GM21447 (cell line): ENCODE data around the gene TPO.

Experiments
- ATAC-seq: cut with Tn5 transposase; IDR thresholded peaks from one replicate; pipeline ENCODE4 v1.9.1; 2021; ENCODE audit not compliant: unreplicated experiment

The TPO gene

GRCh38 chr2:1518867-1519530, 105.7 kb downstream of the TPO start:
- ATAC-seq, result no peak

GRCh38 chr2:1521191-1521877, 108.1 kb downstream of the TPO start:
- no peak for ATAC-seq

- ATAC-seq, result no peak
These were observed 108.9 kb downstream of the TPO start for GRCh38 chr2:1521878-1522830.

- no peak for ATAC-seq
These were observed 114.1 kb downstream of the TPO start for GRCh38 chr2:1527153-1527992.

- ATAC-seq, result no peak
These were observed 115.2 kb downstream of the TPO start for GRCh38 chr2:1528273-1529064.

- no peak for ATAC-seq
These were observed 125.4 kb downstream of the TPO start for GRCh38 chr2:1538663-1539062.

- no peak for ATAC-seq
These were observed 126.2 kb downstream of the TPO start for GRCh38 chr2:1539441-1539840.

- ATAC-seq, result no peak
These were observed 126.7 kb downstream of the TPO start for GRCh38 chr2:1539973-1540372.

GRCh38 chr2:1540481-1540880, 127.2 kb downstream of the TPO start:
- ATAC-seq, result no peak

GRCh38 chr2:1541040-1541439, 127.8 kb downstream of the TPO start:
- ATAC-seq, result no peak

- no peak for ATAC-seq
These were observed 128.7 kb downstream of the TPO start for GRCh38 chr2:1541819-1542475.

GRCh38 chr2:1542971-1543370, 129.7 kb downstream of the TPO start:
- no peak for ATAC-seq

- no peak for ATAC-seq
These were observed 130.7 kb downstream of the TPO start for GRCh38 chr2:1543776-1544477.

- ATAC-seq, result no peak
These were observed 131.3 kb downstream of the TPO start for GRCh38 chr2:1544478-1545069.

GRCh38 chr2:1546023-1546591, 132.8 kb downstream of the TPO start:
- ATAC-seq, result no peak

GRCh38 chr2:1546901-1547300, 133.6 kb downstream of the TPO start:
- no peak for ATAC-seq

- ATAC-seq, result no peak
These were observed 135.8 kb downstream of the TPO start for GRCh38 chr2:1548910-1549673.
